Measurements from ENCODE around the gene DUSP22. TPM values are rescaled to one million over a fixed set of nuclear protein-coding genes. Genes with fewer than 3 reads are reported as not detected.

DUSP22 gene
- total RNA-seq, 1 donor from 2014 or later = 34.9 TPM

DNA sequence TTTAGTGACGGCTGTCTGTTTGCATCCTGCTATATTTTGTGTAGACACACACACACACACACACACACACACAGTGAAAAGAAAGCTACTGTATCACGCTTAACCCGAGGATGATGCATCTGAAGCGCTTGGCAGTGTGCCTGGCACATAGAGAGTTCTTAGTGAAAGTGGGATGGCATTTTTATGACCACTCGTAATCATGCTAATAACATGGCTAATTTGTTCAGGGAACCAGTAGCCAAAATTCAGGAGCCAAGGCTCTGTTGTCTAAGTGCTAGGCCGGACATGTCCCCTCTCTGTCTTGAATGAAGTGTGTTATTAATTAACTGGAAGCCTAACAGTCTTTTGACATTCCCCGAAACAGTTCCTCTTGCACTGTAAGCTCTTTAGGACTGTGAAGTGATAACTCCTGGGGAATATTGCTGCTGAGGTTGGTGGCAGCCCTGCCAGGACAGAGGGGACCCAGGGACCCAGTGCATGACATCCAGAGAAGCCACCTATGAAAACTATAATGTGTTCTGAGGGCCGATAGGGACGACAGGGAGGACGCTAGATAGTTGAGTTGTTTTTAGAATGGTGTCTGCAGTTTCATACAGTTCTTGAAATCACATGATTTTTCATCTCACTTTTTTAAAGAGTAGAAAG lies 54.2 kb downstream of the DUSP22 start:
- FAIRE-seq = no peak
- peaks cover 17% of the 10 kb centered on the region for H3K9me3 Mint-ChIP-seq (ENCODE audit: unreplicated experiment)

DNA sequence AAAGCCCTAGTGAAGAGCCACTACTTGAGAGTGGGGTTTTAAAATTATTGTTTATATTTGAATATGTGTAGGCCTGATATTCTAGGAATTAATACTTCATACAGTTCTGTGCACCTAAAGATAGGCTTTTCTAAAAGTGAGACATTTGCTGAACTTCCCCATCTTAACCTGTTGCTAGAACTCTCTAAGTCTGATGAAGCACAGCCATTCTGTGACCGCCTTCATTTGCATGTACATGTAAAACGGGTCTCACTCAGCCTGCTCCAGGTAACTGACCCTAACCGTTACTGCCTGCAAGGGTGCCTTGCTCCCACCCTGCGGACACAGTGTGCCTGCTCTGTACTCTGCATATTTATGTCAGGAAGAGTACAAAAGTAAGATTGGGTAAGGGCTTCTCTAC lies 54.9 kb downstream of the DUSP22 start:
- no peak overlapping the region for H3K4me2 ChIP-seq (ENCODE audit: low read length)
- no peak overlapping the region for H3K4me3 Mint-ChIP-seq (ENCODE audit: unreplicated experiment)
- TF ChIP-seq EZH2 (IDR thresholded peaks at IDR 0.05; ENCODE audit: insufficient read depth, low read length) = no peak
- TF ChIP-seq, protein P1, sequence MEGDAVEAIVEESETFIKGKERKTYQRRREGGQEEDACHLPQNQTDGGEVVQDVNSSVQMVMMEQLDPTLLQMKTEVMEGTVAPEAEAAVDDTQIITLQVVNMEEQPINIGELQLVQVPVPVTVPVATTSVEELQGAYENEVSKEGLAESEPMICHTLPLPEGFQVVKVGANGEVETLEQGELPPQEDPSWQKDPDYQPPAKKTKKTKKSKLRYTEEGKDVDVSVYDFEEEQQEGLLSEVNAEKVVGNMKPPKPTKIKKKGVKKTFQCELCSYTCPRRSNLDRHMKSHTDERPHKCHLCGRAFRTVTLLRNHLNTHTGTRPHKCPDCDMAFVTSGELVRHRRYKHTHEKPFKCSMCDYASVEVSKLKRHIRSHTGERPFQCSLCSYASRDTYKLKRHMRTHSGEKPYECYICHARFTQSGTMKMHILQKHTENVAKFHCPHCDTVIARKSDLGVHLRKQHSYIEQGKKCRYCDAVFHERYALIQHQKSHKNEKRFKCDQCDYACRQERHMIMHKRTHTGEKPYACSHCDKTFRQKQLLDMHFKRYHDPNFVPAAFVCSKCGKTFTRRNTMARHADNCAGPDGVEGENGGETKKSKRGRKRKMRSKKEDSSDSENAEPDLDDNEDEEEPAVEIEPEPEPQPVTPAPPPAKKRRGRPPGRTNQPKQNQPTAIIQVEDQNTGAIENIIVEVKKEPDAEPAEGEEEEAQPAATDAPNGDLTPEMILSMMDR (IDR thresholded peaks at IDR 0.05; ENCODE audit: insufficient read depth, low read depth, low read length) = no peak
- peaks cover 11% of the 10 kb centered on the region for H3K4me1 Mint-ChIP-seq (ENCODE audit: low read depth, unreplicated experiment)
- H3K9me3 Mint-ChIP-seq (ENCODE audit: unreplicated experiment) = peaks cover 17% of the 10 kb centered on the region
- H3K36me3 ChIP-seq (ENCODE audit: insufficient read depth, low read length) = no peaks in the 10 kb centered on the region
- DNase-seq (ENCODE audit: low read depth) (no peak), FAIRE-seq (no peak)
- H3K4me1 ChIP-seq (ENCODE audit: insufficient read depth, low read length) = peaks cover 6% of the 10 kb centered on the region
- no peak overlapping the region for H3K27ac ChIP-seq (ENCODE audit: low read depth, low read length)
- no peak overlapping the region for H3K27ac Mint-ChIP-seq (ENCODE audit: unreplicated experiment)
- no peak overlapping the region for H2AFZ ChIP-seq (ENCODE audit: low read depth, low read length)
- H3K9me3 ChIP-seq (ENCODE audit: insufficient read depth, low read depth, low read length) = no peaks in the 10 kb centered on the region
- H3K4me3 ChIP-seq (ENCODE audit: insufficient read depth, low read depth, low read length) = no peak overlapping the region
- peaks cover 3% of the 10 kb centered on the region for H3K27me3 Mint-ChIP-seq (ENCODE audit: low read depth, unreplicated experiment)
- H3K27me3 ChIP-seq (ENCODE audit: insufficient read depth, low read length) = no peaks in the 10 kb centered on the region
- peaks cover 13% of the 10 kb centered on the region for H4K20me1 ChIP-seq (ENCODE audit: insufficient read depth, low read length)
- H3K36me3 Mint-ChIP-seq (ENCODE audit: low read depth, unreplicated experiment) = peaks cover 19% of the 10 kb centered on the region
- H3K79me2 ChIP-seq (ENCODE audit: insufficient read depth, low read length) = no peaks in the 10 kb centered on the region
- H3K9ac ChIP-seq (ENCODE audit: low read length) = no peak overlapping the region

More for the DNA sequence above, 54.2 kb downstream of the DUSP22 start:
- no peak overlapping the region for H2AFZ ChIP-seq (ENCODE audit: low read depth, low read length)
- no peak for TF ChIP-seq EZH2 (IDR thresholded peaks at IDR 0.05; ENCODE audit: insufficient read depth, low read length)
- TF ChIP-seq, protein P1 (IDR thresholded peaks at IDR 0.05; ENCODE audit: insufficient read depth, low read depth, low read length) = no peak
- no peaks in the 10 kb centered on the region for H3K9me3 ChIP-seq (ENCODE audit: insufficient read depth, low read depth, low read length)
- no peak overlapping the region for H3K4me2 ChIP-seq (ENCODE audit: low read length)
- no peaks in the 10 kb centered on the region for H3K27me3 ChIP-seq (ENCODE audit: insufficient read depth, low read length)
- Mint-ChIP-seq H3K4me1 (ENCODE audit: low read depth, unreplicated experiment) (peaks cover 11% of the 10 kb centered on the region), H3K36me3 (ENCODE audit: low read depth, unreplicated experiment) (peaks cover 23% of the 10 kb centered on the region), H3K4me3 (ENCODE audit: unreplicated experiment) (no peak overlapping the region), H3K27me3 (ENCODE audit: low read depth, unreplicated experiment) (peaks cover 3% of the 10 kb centered on the region), H3K27ac (ENCODE audit: unreplicated experiment) (no peak overlapping the region)
- no peaks in the 10 kb centered on the region for H3K36me3 ChIP-seq (ENCODE audit: insufficient read depth, low read length)
- peaks cover 6% of the 10 kb centered on the region for H3K4me1 ChIP-seq (ENCODE audit: insufficient read depth, low read length)
- no peak overlapping the region for H3K27ac ChIP-seq (ENCODE audit: low read depth, low read length)
- H3K79me2 ChIP-seq (ENCODE audit: insufficient read depth, low read length) = no peaks in the 10 kb centered on the region
- no peak overlapping the region for H3K9ac ChIP-seq (ENCODE audit: low read length)
- no peak overlapping the region for H3K4me3 ChIP-seq (ENCODE audit: insufficient read depth, low read depth, low read length)
- peak; percentile 76 for DNase-seq (ENCODE audit: low read depth)
- peaks cover 13% of the 10 kb centered on the region for H4K20me1 ChIP-seq (ENCODE audit: insufficient read depth, low read length)
